ENCODE results near the gene MN1.

MN1 gene

GRCh38 chr22:27799015-27799826, 2.3 kb downstream of the MN1 start:
- TF ChIP-seq POLR2A (IDR thresholded peaks at IDR 0.05; ENCODE audit: extremely low read depth, insufficient read length) (no peak), MAX (IDR thresholded peaks at IDR 0.05; ENCODE audit: low read depth, low read length) (no peak), MYC (IDR thresholded peaks at IDR 0.05; ENCODE audit: low read depth, low read length) (no peak), CTCF (IDR thresholded peaks at IDR 0.05; ENCODE audit: low read depth, low read length) (no peak)
- H3K4me3 ChIP-seq (ENCODE audit: low read depth, low read length), result no peak overlapping the region

GRCh38 chr22:27798511-27799014, 3.0 kb downstream of the MN1 start:
- no peak overlapping the region for H3K4me3 ChIP-seq (ENCODE audit: low read depth, low read length)
- TF ChIP-seq MAX (IDR thresholded peaks at IDR 0.05; ENCODE audit: low read depth, low read length) (no peak), POLR2A (IDR thresholded peaks at IDR 0.05; ENCODE audit: extremely low read depth, insufficient read length) (no peak), MYC (IDR thresholded peaks at IDR 0.05; ENCODE audit: low read depth, low read length) (no peak), CTCF (IDR thresholded peaks at IDR 0.05; ENCODE audit: low read depth, low read length) (no peak)
- no peak for DNase-seq (ENCODE audit: low read depth)

More at GRCh38 chr22:27799015-27799826, 2.3 kb downstream of the MN1 start:
- DNase-seq (ENCODE audit: low read depth), result no peak

- no peak overlapping the region for H3K4me3 ChIP-seq (ENCODE audit: low read depth, low read length)
- TF ChIP-seq MYC (IDR thresholded peaks at IDR 0.05; ENCODE audit: low read depth, low read length) (no peak), CTCF (IDR thresholded peaks at IDR 0.05; ENCODE audit: low read depth, low read length) (no peak), POLR2A (IDR thresholded peaks at IDR 0.05; ENCODE audit: extremely low read depth, insufficient read length) (no peak), MAX (IDR thresholded peaks at IDR 0.05; ENCODE audit: low read depth, low read length) (no peak)
- DNase-seq (ENCODE audit: low read depth), result no peak
Observed at GRCh38 chr22:27797520-27798391, 3.8 kb downstream of the MN1 start.

- TF ChIP-seq CTCF (IDR thresholded peaks at IDR 0.05; ENCODE audit: low read depth, low read length) (no peak), MAX (IDR thresholded peaks at IDR 0.05; ENCODE audit: low read depth, low read length) (no peak), MYC (IDR thresholded peaks at IDR 0.05; ENCODE audit: low read depth, low read length) (no peak), POLR2A (IDR thresholded peaks at IDR 0.05; ENCODE audit: extremely low read depth, insufficient read length) (no peak)
- H3K4me3 ChIP-seq (ENCODE audit: low read depth, low read length), result no peak overlapping the region
- DNase-seq (ENCODE audit: low read depth), result no peak
Observed at GRCh38 chr22:27796829-27797519, 4.6 kb downstream of the MN1 start.

Measured in NB4 (cell line).